ENCODE data around the gene SPATA3.

SPATA3 gene

GRCh38 chr2:231053846-231054245 lies 57.9 kb downstream of the SPATA3 start:
- Histone ChIP-seq H3K79me2 (ENCODE audit: insufficient read depth, low read length) (peaks cover 20% of the 10 kb centered on the region), H3K4me2 (ENCODE audit: low read length) (no peak overlapping the region), H3K4me1 (ENCODE audit: insufficient read depth, low read length, severe bottlenecking) (peaks cover 23% of the 10 kb centered on the region), H3K9me3 (ENCODE audit: low read length) (no peaks in the 10 kb centered on the region), H2AFZ (ENCODE audit: low read length) (no peak overlapping the region), H3F3A (ENCODE audit: insufficient read depth, low read length) (no peaks in the 10 kb centered on the region), H3K36me3 (ENCODE audit: insufficient read depth, low read length) (peaks cover 2% of the 10 kb centered on the region; the same call in 1 of the 2 replicates), H3K9me2 (ENCODE audit: low read depth, low read length) (no peaks in the 10 kb centered on the region), H3K4me3 (ENCODE audit: low read depth, low read length, poor library complexity, severe bottlenecking) (no peak overlapping the region), H4K20me1 (ENCODE audit: insufficient read depth, low read length) (no peaks in the 10 kb centered on the region), H3K9ac (ENCODE audit: low read length) (no peak overlapping the region), H3K27ac (ENCODE audit: low read depth, low read length, poor library complexity, severe bottlenecking) (no peak overlapping the region), H3K27me3 (ENCODE audit: insufficient read depth, low read length) (no peaks in the 10 kb centered on the region)
- TF ChIP-seq CTCF (IDR thresholded peaks at IDR 0.05; ENCODE audit: low read length) (no peak), EZH2 (IDR thresholded peaks at IDR 0.05; ENCODE audit: borderline replicate concordance, low read length) (no peak)

GRCh38 chr2:231056453-231057416 lies 60.8 kb downstream of the SPATA3 start, which contains the start of gene PSMD1:
Gene PSMD1, plus strand, starts transcription at chr2:231056867. Its CDS starts 159 bp downstream, at chr2:231057026.
- no peaks in the 10 kb centered on the region for H3F3A ChIP-seq (ENCODE audit: insufficient read depth, low read length)
- H3K9ac ChIP-seq (ENCODE audit: low read length): peak within 1 kb of the TSS; percentile 92
- TF ChIP-seq CTCF (IDR thresholded peaks at IDR 0.05; ENCODE audit: low read length): peak; percentile 89
- no peak for TF ChIP-seq EZH2 (IDR thresholded peaks at IDR 0.05; ENCODE audit: borderline replicate concordance, low read length)
- peaks cover 34% of the 10 kb centered on the region for H3K4me1 ChIP-seq (ENCODE audit: insufficient read depth, low read length, severe bottlenecking)
- peak within 1 kb of the TSS; percentile 71 for H3K27ac ChIP-seq (ENCODE audit: low read depth, low read length, poor library complexity, severe bottlenecking)
- H3K4me3 ChIP-seq (ENCODE audit: low read depth, low read length, poor library complexity, severe bottlenecking): peak within 1 kb of the TSS; percentile 87
- H3K27me3 ChIP-seq (ENCODE audit: insufficient read depth, low read length): no peaks in the 10 kb centered on the region
- peaks cover 29% of the 10 kb centered on the region for H3K36me3 ChIP-seq (ENCODE audit: insufficient read depth, low read length)
- H4K20me1 ChIP-seq (ENCODE audit: insufficient read depth, low read length): no peaks in the 10 kb centered on the region
- H3K4me2 ChIP-seq (ENCODE audit: low read length): peak within 1 kb of the TSS; percentile 80
- peaks cover 47% of the 10 kb centered on the region for H3K79me2 ChIP-seq (ENCODE audit: insufficient read depth, low read length)
- no peaks in the 10 kb centered on the region for H3K9me3 ChIP-seq (ENCODE audit: low read length)
- no peaks in the 10 kb centered on the region for H3K9me2 ChIP-seq (ENCODE audit: low read depth, low read length)
- no peak within 1 kb of the TSS for H2AFZ ChIP-seq (ENCODE audit: low read length)

- Histone ChIP-seq H3K9ac (ENCODE audit: low read length) (peak overlapping the region; percentile 92), H3F3A (ENCODE audit: insufficient read depth, low read length) (no peaks in the 10 kb centered on the region), H3K4me3 (ENCODE audit: low read depth, low read length, poor library complexity, severe bottlenecking) (peak overlapping the region; percentile 87), H4K20me1 (ENCODE audit: insufficient read depth, low read length) (no peaks in the 10 kb centered on the region), H3K79me2 (ENCODE audit: insufficient read depth, low read length) (peaks cover 51% of the 10 kb centered on the region), H2AFZ (ENCODE audit: low read length) (no peak overlapping the region), H3K36me3 (ENCODE audit: insufficient read depth, low read length) (peaks cover 38% of the 10 kb centered on the region), H3K27ac (ENCODE audit: low read depth, low read length, poor library complexity, severe bottlenecking) (peak overlapping the region; percentile 71), H3K4me2 (ENCODE audit: low read length) (peak overlapping the region; percentile 80), H3K27me3 (ENCODE audit: insufficient read depth, low read length) (no peaks in the 10 kb centered on the region), H3K4me1 (ENCODE audit: insufficient read depth, low read length, severe bottlenecking) (peaks cover 29% of the 10 kb centered on the region), H3K9me2 (ENCODE audit: low read depth, low read length) (no peaks in the 10 kb centered on the region), H3K9me3 (ENCODE audit: low read length) (no peaks in the 10 kb centered on the region)
- TF ChIP-seq CTCF (IDR thresholded peaks at IDR 0.05; ENCODE audit: low read length) (no peak), EZH2 (IDR thresholded peaks at IDR 0.05; ENCODE audit: borderline replicate concordance, low read length) (no peak)
These were observed 61.7 kb downstream of the SPATA3 start for GRCh38 chr2:231057590-231057989.

All from OCI-LY1 (cell line).